Suprapubic skin (tissue), 4 donors: ENCODE results near the gene SSTR4. TPM values are rescaled to one million over a fixed set of nuclear protein-coding genes. Genes with fewer than 3 reads are reported as not detected.

Experiments used
- DNase-seq, 2 donors: peaks; one replicate each; pipeline ENCODE4 v3.0.0-alpha.2; 2019; ENCODE audit warnings: low spot score in 2 of 2
- H3K27ac ChIP-seq: fragments of 200-600 bp; sonication (generic); one replicate; pipeline ENCODE4 v1.5.1; 2019
- H3K27me3 ChIP-seq: fragments of 200-600 bp; sonication (generic); one replicate; pipeline ENCODE4 v1.5.1; 2019
- H3K36me3 ChIP-seq: fragments of 200-600 bp; sonication (generic); one replicate; pipeline ENCODE4 v1.5.1; 2019
- H3K4me1 ChIP-seq: fragments of 200-600 bp; sonication (generic); one replicate; pipeline ENCODE4 v1.5.1; 2019
- H3K4me3 ChIP-seq: fragments of 200-600 bp; sonication (generic); one replicate; pipeline ENCODE4 v1.5.1; 2019; ENCODE audit warnings: mild to moderate bottlenecking
- H3K9me3 ChIP-seq: fragments of 200-600 bp; sonication (generic); one replicate; pipeline ENCODE4 v1.5.1; 2019
- EP300 ChIP-seq: sonication (generic); formaldehyde crosslinking; IDR thresholded peaks from one replicate; pipeline ENCODE4 v1.6.1; 2017; ENCODE audit warnings: antibody characterized with exemption
- POLR2A ChIP-seq, 2 donors: fragments of 450-650 bp; IDR thresholded peaks; one replicate each; pipeline ENCODE4 v1.6.1; 2017; ENCODE audit warnings: antibody characterized with exemption in 2 of 2, mild to moderate bottlenecking in 2 of 2, moderate library complexity in 2 of 2
- POLR2AphosphoS5 ChIP-seq, 3 donors: sonication (generic); formaldehyde crosslinking; IDR thresholded peaks; one replicate each; pipeline ENCODE4 v1.6.1; 2017; ENCODE audit warnings: antibody characterized with exemption in 3 of 3
- WGBS: methylation state at CpG from one replicate; pipeline ENCODE4 v1.1.5; 2018; 5-methylcytosine and 5-hydroxymethylcytosine counted together
- total RNA-seq, 4 donors: library from RNA; depleted of rRNA; stranded (reverse); fragments of >200 nt; gene quantifications; one replicate each; pipeline ENCODE4 v1.1.0, GENCODE V29; 2016
- TF ChIP-seq, protein P1 (sequence below), 2 donors: fragments of 200-600 bp in 1 of 2; fragments of 450-650 bp in 1 of 2; sonication (generic) in 1 of 2; IDR thresholded peaks; one replicate each; pipeline ENCODE4 v1.5.1; 2016 to 2019; ENCODE audit warnings: antibody characterized with exemption in 2 of 2, mild to moderate bottlenecking in 1 of 2, moderate library complexity in 1 of 2

Gene SSTR4
- total RNA-seq, 4 donors from 2014 or later, result not detected

DNA sequence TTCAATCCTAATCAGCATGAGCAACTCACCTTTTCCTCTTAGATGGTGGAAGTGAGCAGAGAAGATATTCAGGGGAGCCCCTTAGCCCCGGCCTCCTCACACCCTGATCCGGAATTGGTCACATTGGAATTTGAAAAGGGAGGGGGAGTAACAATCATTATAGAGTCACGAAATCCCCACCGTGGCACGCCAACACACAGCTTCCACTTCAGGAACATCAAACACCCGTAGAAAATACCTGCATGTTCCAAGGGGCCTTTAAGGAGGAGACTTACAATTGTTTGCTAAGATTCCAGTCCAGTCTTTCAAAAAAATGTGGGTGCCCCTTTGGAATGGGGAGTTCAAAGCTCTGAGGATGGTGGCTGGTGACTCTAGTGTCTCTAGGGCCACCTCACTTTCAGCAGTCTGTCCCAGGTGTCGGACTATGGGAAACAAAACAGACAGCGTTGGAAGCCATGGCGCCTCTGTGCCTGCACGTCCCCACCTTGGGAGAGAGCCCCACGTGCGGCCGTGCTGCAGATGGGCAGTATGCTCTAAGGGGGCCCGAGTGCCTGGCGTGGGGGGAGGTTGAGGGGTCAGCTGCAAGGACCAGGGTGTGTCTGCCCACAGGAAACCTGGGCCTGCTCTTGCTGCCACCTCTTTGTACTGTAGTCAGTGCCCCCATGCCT, 48.6 kb downstream of the SSTR4 start:
- peak overlapping the region; percentile 43 for H3K4me3 ChIP-seq
- DNase-seq, result no peak
- no peaks in the 10 kb centered on the region for H3K9me3 ChIP-seq
- peaks cover 33% of the 10 kb centered on the region for H3K4me1 ChIP-seq
- WGBS, result 66% methylated on average over 9 of the region's 15 CpGs
- peak overlapping the region; percentile 85 for H3K27ac ChIP-seq
- TF ChIP-seq EP300, result no peak
- no peak for TF ChIP-seq POLR2AphosphoS5 (IDR thresholded peaks at IDR 0.05)
- no peak for TF ChIP-seq POLR2A (IDR thresholded peaks at IDR 0.05)
- TF ChIP-seq, protein P1, sequence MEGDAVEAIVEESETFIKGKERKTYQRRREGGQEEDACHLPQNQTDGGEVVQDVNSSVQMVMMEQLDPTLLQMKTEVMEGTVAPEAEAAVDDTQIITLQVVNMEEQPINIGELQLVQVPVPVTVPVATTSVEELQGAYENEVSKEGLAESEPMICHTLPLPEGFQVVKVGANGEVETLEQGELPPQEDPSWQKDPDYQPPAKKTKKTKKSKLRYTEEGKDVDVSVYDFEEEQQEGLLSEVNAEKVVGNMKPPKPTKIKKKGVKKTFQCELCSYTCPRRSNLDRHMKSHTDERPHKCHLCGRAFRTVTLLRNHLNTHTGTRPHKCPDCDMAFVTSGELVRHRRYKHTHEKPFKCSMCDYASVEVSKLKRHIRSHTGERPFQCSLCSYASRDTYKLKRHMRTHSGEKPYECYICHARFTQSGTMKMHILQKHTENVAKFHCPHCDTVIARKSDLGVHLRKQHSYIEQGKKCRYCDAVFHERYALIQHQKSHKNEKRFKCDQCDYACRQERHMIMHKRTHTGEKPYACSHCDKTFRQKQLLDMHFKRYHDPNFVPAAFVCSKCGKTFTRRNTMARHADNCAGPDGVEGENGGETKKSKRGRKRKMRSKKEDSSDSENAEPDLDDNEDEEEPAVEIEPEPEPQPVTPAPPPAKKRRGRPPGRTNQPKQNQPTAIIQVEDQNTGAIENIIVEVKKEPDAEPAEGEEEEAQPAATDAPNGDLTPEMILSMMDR (IDR thresholded peaks at IDR 0.05), result no peak
- H3K27me3 ChIP-seq, result no peaks in the 10 kb centered on the region
- no peaks in the 10 kb centered on the region for H3K36me3 ChIP-seq

DNA sequence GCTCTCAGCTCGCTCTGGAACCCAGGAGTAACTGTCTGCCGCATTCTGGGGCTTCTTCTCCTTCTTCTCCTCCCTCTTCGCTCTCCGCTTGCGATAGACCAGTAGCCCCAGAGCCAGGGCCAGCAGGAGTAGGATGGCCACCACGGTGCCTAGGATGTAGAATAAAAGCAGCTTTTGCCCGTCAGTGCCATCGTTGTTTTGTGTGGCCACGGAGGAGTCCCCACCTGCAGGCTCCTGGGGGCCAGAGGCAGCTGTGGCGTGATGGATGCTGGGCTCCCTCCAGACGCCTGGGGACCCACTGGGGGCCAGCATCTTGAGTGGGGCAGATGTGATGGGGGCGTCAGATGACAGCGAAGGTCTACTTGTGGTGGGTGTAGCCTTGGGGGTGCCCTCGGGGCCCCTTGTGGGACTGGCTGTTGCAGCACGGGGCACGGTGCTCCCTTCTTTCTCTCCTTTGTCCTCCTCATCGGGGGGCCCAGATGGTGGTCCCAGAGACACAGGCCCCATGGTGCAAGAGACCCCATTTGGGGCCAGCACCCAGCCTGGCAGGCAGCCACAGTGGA, 49.3 kb downstream of the SSTR4 start:
- DNase-seq, result no peak
- Histone ChIP-seq H3K4me3 (peak overlapping the region; percentile 43), H3K36me3 (no peaks in the 10 kb centered on the region), H3K4me1 (peaks cover 33% of the 10 kb centered on the region), H3K9me3 (no peaks in the 10 kb centered on the region), H3K27ac (peak overlapping the region; percentile 85), H3K27me3 (no peaks in the 10 kb centered on the region)
- 87% methylated on average over 12 of the region's 17 CpGs for WGBS
- TF ChIP-seq POLR2A (IDR thresholded peaks at IDR 0.05), result no peak
- no peak for TF ChIP-seq EP300

DNA sequence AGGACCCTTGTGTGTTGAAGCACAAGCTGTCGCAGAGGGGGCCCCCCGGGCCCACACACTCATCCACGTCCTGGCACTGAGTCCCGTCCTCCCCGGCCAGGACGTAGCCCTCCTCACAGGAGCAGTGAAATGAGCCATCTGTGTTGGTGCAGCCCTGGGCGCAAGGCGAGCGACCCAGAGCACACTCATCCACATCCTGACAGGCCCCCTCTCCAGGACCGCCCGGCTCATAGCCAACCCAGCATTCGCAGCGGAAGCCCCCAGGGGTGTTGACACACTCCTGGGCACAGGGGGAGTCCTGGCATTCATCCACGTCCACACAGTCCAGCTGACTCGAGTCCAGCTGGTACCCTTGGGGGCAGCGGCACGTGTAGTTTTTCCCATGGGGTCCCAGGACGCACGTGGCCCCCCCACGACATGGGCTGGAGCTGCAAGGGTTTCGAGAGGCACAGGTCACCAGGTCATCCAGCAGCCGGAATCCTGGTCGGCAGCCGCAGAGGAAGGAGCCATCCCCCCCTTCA, 49.8 kb downstream of the SSTR4 start:
- peaks cover 33% of the 10 kb centered on the region for H3K4me1 ChIP-seq
- no peak for DNase-seq
- H3K9me3 ChIP-seq, result no peaks in the 10 kb centered on the region
- H3K4me3 ChIP-seq, result peak overlapping the region; percentile 43
- no peaks in the 10 kb centered on the region for H3K36me3 ChIP-seq
- 74% methylated on average over 8 of the region's 24 CpGs for WGBS
- H3K27me3 ChIP-seq, result no peaks in the 10 kb centered on the region
- TF ChIP-seq POLR2AphosphoS5 (IDR thresholded peaks at IDR 0.05) (no peak), EP300 (no peak), POLR2A (IDR thresholded peaks at IDR 0.05) (no peak)
- TF ChIP-seq, protein P1 (IDR thresholded peaks at IDR 0.05), result no peak
- H3K27ac ChIP-seq, result peak overlapping the region; percentile 85

GRCh38 chr20:23085436-23086055, 50.4 kb downstream of the SSTR4 start:
- Histone ChIP-seq H3K27ac (peak overlapping the region; percentile 85), H3K4me1 (peaks cover 33% of the 10 kb centered on the region), H3K36me3 (no peaks in the 10 kb centered on the region), H3K9me3 (no peaks in the 10 kb centered on the region), H3K4me3 (peak overlapping the region; percentile 43), H3K27me3 (no peaks in the 10 kb centered on the region)
- 80% methylated on average over 15 of the region's 23 CpGs for WGBS
- peak in 1 of 2 donors; percentile 61 for DNase-seq
- TF ChIP-seq POLR2AphosphoS5 (IDR thresholded peaks at IDR 0.05) (no peak), EP300 (no peak), POLR2A (IDR thresholded peaks at IDR 0.05) (no peak)
- TF ChIP-seq, protein P1 (IDR thresholded peaks at IDR 0.05), result no peak

- TF ChIP-seq, protein P1 (IDR thresholded peaks at IDR 0.05), result no peak
- TF ChIP-seq POLR2AphosphoS5 (IDR thresholded peaks at IDR 0.05) (no peak), EP300 (no peak), POLR2A (IDR thresholded peaks at IDR 0.05) (no peak)
- Histone ChIP-seq H3K9me3 (no peaks in the 10 kb centered on the region), H3K4me1 (peaks cover 33% of the 10 kb centered on the region), H3K4me3 (peak within 1 kb of the TSS; percentile 43), H3K27ac (peak within 1 kb of the TSS; percentile 85), H3K36me3 (no peaks in the 10 kb centered on the region), H3K27me3 (no peaks in the 10 kb centered on the region)
- WGBS, result 52% methylated on average over 10 of the region's 28 CpGs
- DNase-seq, result peak in 1 of 2 donors; percentile 78
Measured at GRCh38 chr20:23086056-23086566, 51.0 kb downstream of the SSTR4 start, which contains the start of gene CD93. Gene CD93, minus strand, starts transcription at chr20:23086324. Its CDS starts 132 bp downstream, at chr20:23086192.
